NCI-H82 treated with DMSO at 0.1 percent for 48 hours (cell line): ENCODE measurements around the gene KLK14.

Source experiments
- DNase-seq: peaks from one replicate; lab custom pipeline; 2025; ENCODE audit not compliant: unreplicated experiment; lab: John Stamatoyannopoulos, UW

KLK14 gene

DNA sequence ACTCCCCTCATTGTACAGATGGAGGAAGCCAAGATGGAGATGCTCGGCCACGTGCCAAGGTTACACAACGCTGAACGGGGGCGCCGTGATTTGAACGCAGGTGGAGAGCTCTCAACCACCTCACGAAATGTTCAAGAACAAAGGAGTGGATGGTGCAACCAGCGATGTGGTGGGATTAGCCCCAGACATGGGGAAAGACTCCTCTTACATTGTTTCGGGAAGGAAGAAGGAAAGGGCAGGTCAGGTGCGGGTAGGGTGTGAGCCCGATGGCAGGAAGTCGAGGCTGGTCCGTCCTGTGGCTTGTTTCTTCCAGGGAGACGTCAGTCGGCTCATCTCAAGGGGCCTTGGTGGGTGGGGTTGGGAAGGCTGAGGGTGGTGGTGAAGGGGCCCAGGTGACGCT is 7.1 kb upstream of the KLK14 start:
- DNase-seq: no peak

DNA sequence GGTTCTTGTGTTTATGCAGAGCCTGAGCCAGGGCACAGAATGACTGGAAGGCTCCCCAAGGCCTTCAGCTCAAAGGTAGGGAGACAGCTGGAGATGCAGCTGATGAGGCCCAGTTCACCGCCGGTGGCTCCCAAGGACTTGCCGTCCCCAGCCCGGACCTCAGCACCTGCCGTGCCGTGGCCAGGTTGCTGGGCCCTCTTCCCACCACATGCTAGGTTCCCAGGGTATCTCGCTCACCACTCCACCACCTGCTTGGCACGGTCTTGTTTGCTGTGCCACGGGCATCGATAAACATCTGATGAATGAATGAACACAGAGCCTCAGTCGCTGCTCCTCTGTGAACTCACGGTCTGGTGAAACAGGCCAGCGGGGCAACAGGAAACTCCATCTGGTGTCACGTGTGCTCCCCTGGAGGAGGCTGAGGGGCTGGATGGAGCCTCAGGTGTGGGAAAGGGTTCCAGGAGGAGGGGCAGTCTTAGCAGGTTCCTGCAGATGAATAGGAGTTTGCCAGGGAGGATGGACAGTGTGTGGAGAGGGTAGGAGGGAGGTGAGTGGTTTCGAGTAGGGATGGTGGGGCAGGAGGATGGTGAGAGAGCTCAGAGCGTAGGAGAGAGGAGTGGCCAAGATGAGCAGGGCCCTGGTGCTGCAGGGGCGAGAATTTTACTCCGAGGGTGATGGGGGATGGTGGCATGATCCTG is 3.6 kb upstream of the KLK14 start:
- no peak for DNase-seq

DNA sequence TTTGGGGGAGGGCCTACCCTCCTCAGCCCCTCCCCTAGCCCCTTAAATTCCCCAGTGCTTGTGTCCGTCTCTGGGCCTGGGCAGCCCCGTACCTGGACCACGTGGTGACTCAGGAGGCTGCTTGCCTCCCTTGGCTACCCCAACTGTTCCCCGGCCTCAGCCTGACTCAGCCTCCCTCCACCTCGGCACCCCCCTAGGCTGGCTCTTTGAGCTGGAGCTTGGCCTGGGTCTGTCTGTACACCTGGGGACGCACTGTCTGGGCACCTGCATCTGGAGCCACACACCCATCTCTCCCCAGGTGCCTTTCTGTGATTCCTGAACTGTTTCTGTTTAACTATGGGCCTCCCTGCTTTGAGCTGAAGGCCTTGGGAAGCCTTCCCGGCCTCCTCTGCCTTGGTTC is 1.8 kb upstream of the KLK14 start:
- no peak for DNase-seq

GRCh38 chr19:51083783-51084182 is 1.1 kb upstream of the KLK14 start:
- no peak for DNase-seq

- DNase-seq: no peak
These were observed 494 bp upstream of the KLK14 start for GRCh38 chr19:51083181-51083580.

DNA sequence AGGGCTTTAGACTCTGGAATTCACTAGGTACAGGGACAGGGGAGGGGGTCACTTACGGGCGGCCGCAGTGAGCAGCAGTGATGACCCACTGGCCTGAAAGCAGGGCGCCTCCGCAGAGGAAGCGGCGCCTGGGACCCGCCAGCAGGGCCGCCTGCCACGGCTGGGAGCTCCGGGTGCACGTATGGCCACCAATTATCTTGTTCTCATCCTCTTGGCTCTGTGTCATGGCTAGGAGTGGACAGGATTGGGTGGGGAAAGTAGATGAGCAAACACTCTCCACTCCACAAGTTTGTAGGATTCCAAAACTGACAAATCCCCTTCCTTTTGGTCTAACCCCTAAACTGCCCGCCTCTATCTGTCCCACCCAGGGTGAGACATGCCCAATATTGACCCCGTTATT is 1.2 kb downstream of the KLK14 start:
- DNase-seq: no peak

GRCh38 chr19:51079481-51080110 is 3.1 kb downstream of the KLK14 start:
- DNase-seq: no peak

DNA sequence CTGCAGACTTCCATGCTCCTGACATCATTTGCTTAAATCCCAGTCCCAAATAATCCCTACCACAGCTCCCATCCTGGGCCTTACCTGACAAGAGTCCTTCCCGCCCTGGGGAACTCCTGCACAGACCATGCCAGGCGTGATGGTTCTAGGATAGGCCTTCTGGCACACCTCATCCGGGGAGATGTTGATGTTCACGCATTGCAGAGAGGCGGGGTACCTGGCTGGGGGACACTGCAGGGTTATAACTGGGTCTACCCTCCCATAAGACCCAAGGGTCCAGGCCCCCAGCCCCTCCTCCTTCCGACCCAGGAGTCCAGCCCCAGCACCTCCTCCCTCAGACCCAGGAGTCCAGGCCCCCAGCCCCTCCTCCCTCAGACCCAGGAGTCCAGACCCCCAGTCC is 4.0 kb downstream of the KLK14 start:
- DNase-seq: no peak

DNA sequence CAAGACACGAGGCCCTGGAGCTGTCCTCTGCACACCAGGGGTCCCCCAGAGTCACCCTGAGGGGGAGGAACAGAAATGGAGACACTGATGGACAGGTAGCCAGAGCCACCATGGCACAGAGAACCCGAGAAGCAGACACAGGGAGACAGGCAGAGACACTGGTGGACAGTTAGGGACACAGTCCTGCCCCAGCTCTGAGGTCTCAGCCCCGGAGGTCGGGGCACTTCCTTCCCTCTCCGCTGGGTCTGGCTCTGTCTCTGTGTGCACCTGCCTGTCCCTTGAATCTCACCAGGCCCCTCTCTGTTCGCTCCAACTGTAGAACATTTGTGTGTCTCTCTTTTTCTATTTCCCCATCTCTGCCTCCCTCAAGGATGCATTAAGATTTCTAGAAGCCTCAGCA is 4.6 kb downstream of the KLK14 start:
- DNase-seq: no peak

DNA sequence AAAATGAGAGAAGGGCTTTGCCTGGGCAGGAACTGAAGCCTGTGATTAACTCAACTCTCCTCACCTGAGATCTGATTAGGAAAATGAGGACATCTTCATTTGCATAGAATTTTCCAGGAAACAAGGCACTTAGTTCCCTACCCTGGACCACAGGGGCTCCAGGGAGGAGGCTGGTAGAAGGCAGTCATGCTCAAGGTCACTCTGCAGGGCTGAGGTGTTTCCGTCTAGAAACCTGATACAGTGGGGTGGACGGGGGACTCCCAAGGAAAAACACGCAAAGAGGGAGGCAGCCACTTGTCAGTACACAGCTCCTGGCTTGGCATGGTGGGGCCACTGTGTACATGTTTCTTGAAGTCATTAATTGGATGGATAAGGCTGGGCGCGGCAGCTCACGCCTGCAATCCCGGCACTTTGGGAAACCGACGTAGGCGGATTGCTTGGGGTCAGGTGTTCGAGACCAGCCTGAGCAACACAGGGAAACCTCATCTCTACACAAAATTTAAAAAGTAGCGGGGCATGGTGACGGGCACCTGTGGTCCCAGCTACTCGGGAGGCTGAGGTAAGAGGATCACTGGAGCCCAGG is 6.0 kb downstream of the KLK14 start:
- DNase-seq: no peak

GRCh38 chr19:51075998-51076397 is 6.7 kb downstream of the KLK14 start:
- DNase-seq: no peak

GRCh38 chr19:51071095-51071405 is 11.6 kb downstream of the KLK14 start:
- no peak for DNase-seq

GRCh38 chr19:51070334-51071094 is 12.2 kb downstream of the KLK14 start:
- DNase-seq: no peak

- no peak for DNase-seq
These were observed 16.1 kb downstream of the KLK14 start for GRCh38 chr19:51066393-51067186.

DNA sequence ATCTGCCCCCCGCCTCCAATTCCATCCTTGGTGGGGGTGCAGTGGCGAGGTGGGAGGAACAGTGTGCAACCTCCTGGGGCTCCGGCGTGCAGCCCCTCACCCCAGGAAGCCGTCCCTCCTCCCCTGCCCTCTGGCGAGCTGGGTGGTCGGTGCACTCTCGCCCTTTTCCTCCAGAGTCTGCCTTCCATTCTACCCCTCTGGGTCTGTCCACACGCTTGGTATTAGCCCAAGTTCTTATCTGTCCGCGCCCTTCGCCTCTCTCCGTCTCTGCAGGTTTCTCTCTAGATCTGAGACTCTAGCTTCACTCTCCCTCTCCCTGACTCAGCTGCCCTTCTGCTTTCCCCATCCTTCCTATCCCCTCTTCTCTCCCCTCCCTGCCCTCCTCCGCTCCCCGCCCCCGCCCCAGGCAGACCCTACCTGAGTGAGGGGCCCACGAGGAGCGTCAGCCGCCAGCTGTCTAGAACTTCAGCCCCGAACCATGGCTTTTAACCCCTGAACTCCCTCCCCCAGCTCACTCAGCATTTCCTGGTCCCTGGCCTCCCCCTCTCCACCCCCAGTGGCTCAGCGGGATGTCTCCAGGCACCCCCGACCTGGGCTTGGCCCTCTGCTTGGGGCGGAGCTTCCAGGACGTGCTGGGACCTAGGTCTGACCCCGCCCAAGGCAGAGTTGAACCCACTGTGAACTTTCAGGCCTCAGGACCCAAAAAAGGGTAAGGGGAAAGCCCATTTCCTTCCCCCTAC is 17.3 kb downstream of the KLK14 start:
- DNase-seq: no peak

DNA sequence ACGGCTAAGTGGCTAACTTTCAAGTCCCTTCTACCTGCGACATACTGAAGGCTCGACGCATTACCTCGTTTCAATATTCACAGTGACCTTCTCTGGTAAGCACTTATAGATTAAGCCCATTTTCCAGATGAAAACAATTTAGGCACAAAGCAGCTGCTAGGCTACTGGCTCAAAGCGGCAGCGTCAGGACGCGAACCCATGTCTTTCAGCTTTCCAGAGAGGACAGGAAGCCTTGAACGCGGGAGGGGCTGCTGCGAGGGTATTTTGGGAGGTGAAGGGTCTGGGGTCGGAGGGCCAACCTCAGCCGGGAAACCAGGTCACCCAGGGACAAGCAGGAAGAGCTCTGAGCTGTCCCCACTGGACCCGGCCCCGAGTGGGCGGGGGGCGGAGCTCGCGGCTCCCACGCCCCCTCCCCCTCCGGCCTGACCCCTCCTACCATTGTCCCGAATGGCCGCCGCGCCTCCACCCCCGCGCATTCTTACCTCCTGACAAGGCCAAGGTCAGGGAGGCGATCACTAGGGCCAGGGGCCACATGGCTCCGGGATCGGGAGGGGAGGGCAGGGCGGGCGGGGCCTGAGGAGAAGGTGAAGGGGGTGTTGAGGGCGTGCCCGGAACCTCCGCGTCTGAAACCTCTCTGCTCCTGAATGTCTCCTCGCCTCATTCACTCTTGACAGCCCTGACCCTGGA is 18.0 kb downstream of the KLK14 start, which contains the start of gene KLK13:
TSS of gene KLK13 (minus strand) at position 559 of the 687 bp plus-strand sequence. CDS start at position 534, 25 bp downstream.
- DNase-seq: no peak

GRCh38 chr19:51063664-51064063 is 19.0 kb downstream of the KLK14 start:
- DNase-seq: no peak

GRCh38 chr19:51060973-51061372 is 21.7 kb downstream of the KLK14 start:
- DNase-seq: no peak

GRCh38 chr19:51060336-51060735 is 22.4 kb downstream of the KLK14 start:
- no peak for DNase-seq

GRCh38 chr19:51059715-51060114 is 23.0 kb downstream of the KLK14 start:
- no peak for DNase-seq
